ENCODE results near the gene SCAPER.
A peak's percentile ranks its signal among the peaks of the same experiment; 100 is the strongest.

The SCAPER gene

GRCh38 chr15:76664411-76664810 is 240.7 kb downstream of the SCAPER start:
- no peaks in the 10 kb centered on the region for H3K79me2 ChIP-seq (ENCODE audit: control insufficient read depth, insufficient read depth, low read length)
- no peak for DNase-seq
- H4K8ac ChIP-seq (ENCODE audit: low read depth, low read length): no peak overlapping the region
- no peak overlapping the region for H2AK5ac ChIP-seq (ENCODE audit: low read length)
- H3K56ac ChIP-seq (ENCODE audit: low read length): no peak overlapping the region
- no peak overlapping the region for H3K27ac ChIP-seq (ENCODE audit: low read depth, low read length)
- H2BK15ac ChIP-seq (replicated peaks; ENCODE audit: low read depth): no peak overlapping the region
- no peak overlapping the region for H3K4me2 ChIP-seq (ENCODE audit: low read length)
- no peak overlapping the region for H2BK120ac ChIP-seq (ENCODE audit: low read depth, low read length)
- no peaks in the 10 kb centered on the region for H3K4me1 ChIP-seq (ENCODE audit: control insufficient read depth, low read depth, low read length)
- WGBS (ENCODE audit: extremely low coverage, insufficient coverage, low lambda C conversion rate): no CpG with 5 or more reads among the region's 2 CpGs
- H3K18ac ChIP-seq (ENCODE audit: low read length): no peak overlapping the region
- H3K79me1 ChIP-seq (ENCODE audit: low read length): no peaks in the 10 kb centered on the region
- H3K9ac ChIP-seq (ENCODE audit: low read length): no peak overlapping the region
- no peak overlapping the region for H3K4me3 ChIP-seq (ENCODE audit: low read length)
- H3K23ac ChIP-seq (ENCODE audit: low read length): no peak overlapping the region
- H4K5ac ChIP-seq (ENCODE audit: low read length): no peak overlapping the region
- no peaks in the 10 kb centered on the region for H3K27me3 ChIP-seq (ENCODE audit: insufficient read depth, low read length, poor library complexity)
- no peak overlapping the region for H2BK5ac ChIP-seq (ENCODE audit: low read length)
- H3K36me3 ChIP-seq (ENCODE audit: control insufficient read depth, insufficient read depth, low read length): no peaks in the 10 kb centered on the region
- H3K4ac ChIP-seq (ENCODE audit: low read depth, low read length): no peak overlapping the region

DNA sequence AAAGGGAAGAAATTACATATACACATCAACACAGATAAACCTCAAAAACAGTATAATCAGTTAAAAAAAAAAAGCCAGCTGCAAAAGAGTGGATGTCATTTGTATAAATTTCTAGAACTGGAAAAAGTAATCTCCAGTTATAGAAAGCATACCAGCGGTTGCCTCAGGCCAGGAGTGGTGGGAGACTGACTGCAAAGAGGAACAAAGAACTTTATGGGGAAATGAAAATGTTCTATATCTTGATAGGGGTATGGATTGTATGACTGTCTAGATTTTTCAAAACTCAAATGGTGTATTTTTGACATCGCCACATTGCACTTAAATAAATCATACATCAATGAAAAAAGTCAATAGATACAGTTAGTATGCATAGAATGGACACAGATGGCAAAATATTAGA is 241.6 kb downstream of the SCAPER start:
- Histone ChIP-seq H2BK5ac (ENCODE audit: low read length) (no peak overlapping the region), H3K4ac (ENCODE audit: low read depth, low read length) (no peak overlapping the region), H3K27me3 (ENCODE audit: insufficient read depth, low read length, poor library complexity) (no peaks in the 10 kb centered on the region), H3K9ac (ENCODE audit: low read length) (no peak overlapping the region), H3K4me3 (ENCODE audit: low read length) (no peak overlapping the region), H3K56ac (ENCODE audit: low read length) (no peak overlapping the region), H2BK120ac (ENCODE audit: low read depth, low read length) (no peak overlapping the region), H3K4me1 (ENCODE audit: control insufficient read depth, low read depth, low read length) (no peaks in the 10 kb centered on the region), H4K8ac (ENCODE audit: low read depth, low read length) (no peak overlapping the region), H3K4me2 (ENCODE audit: low read length) (no peak overlapping the region), H3K27ac (ENCODE audit: low read depth, low read length) (no peak overlapping the region), H2AK5ac (ENCODE audit: low read length) (no peak overlapping the region), H2BK15ac (replicated peaks; ENCODE audit: low read depth) (no peak overlapping the region), H3K36me3 (ENCODE audit: control insufficient read depth, insufficient read depth, low read length) (no peaks in the 10 kb centered on the region), H3K23ac (ENCODE audit: low read length) (no peak overlapping the region), H4K5ac (ENCODE audit: low read length) (no peak overlapping the region), H3K79me2 (ENCODE audit: control insufficient read depth, insufficient read depth, low read length) (no peaks in the 10 kb centered on the region), H3K18ac (ENCODE audit: low read length) (no peak overlapping the region), H3K79me1 (ENCODE audit: low read length) (no peaks in the 10 kb centered on the region)
- DNase-seq: no peak
- WGBS (ENCODE audit: extremely low coverage, insufficient coverage, low lambda C conversion rate): no CpG with 5 or more reads among the region's 2 CpGs

DNA sequence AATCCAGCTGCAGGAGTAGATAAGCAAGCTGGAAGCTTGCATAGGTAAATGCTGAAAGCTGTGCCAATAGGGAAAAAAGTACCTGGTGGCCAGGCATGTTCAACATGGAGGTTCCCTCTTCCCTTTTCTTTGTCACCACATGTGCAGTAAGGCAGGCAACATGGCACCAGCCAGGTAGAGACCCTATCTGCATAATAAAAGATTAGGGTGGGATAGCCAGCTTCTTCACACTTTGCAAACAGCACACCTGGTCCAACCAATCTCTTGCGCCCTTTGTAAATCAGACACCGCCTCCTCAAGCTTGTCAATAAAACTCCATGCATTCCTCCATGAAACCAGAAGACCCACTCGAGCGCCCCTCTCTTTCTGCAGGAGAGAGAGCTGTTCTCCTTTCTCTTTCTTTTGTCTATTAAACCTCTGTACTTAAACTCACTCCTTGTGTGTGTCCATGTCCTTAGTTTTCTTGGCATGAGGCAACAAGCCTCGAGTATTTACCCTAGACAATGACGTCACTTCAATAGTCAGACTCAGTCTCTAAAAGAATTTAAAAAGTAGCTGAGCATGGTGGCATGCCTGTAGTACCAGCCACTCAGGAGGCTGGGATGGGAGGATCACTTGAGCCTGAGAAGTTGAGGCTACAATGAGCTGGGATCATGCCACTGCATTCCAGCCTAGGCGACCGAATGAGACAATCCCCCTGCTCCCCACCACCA is 256.3 kb downstream of the SCAPER start:
- Histone ChIP-seq H3K79me1 (ENCODE audit: low read length) (no peaks in the 10 kb centered on the region), H2BK5ac (ENCODE audit: low read length) (no peak overlapping the region), H3K4me2 (ENCODE audit: low read length) (no peak overlapping the region), H3K18ac (ENCODE audit: low read length) (no peak overlapping the region), H3K79me2 (ENCODE audit: control insufficient read depth, insufficient read depth, low read length) (no peaks in the 10 kb centered on the region), H3K56ac (ENCODE audit: low read length) (no peak overlapping the region), H3K4me1 (ENCODE audit: control insufficient read depth, low read depth, low read length) (no peaks in the 10 kb centered on the region), H3K4ac (ENCODE audit: low read depth, low read length) (peak overlapping the region; percentile 55), H3K36me3 (ENCODE audit: control insufficient read depth, insufficient read depth, low read length) (no peaks in the 10 kb centered on the region), H3K27me3 (ENCODE audit: insufficient read depth, low read length, poor library complexity) (no peaks in the 10 kb centered on the region), H3K9ac (ENCODE audit: low read length) (no peak overlapping the region), H2BK15ac (replicated peaks; ENCODE audit: low read depth) (no peak overlapping the region), H3K27ac (ENCODE audit: low read depth, low read length) (no peak overlapping the region), H4K8ac (ENCODE audit: low read depth, low read length) (no peak overlapping the region), H2BK120ac (ENCODE audit: low read depth, low read length) (no peak overlapping the region), H3K23ac (ENCODE audit: low read length) (no peak overlapping the region), H4K5ac (ENCODE audit: low read length) (no peak overlapping the region), H3K4me3 (ENCODE audit: low read length) (no peak overlapping the region), H2AK5ac (ENCODE audit: low read length) (no peak overlapping the region)
- WGBS (ENCODE audit: extremely low coverage, insufficient coverage, low lambda C conversion rate): no CpG with 5 or more reads among the region's 8 CpGs
- no peak for DNase-seq

- Histone ChIP-seq H3K4me3 (ENCODE audit: low read length) (no peak overlapping the region), H2BK5ac (ENCODE audit: low read length) (no peak overlapping the region), H3K23ac (ENCODE audit: low read length) (no peak overlapping the region), H2BK15ac (replicated peaks; ENCODE audit: low read depth) (no peak overlapping the region), H3K4me1 (ENCODE audit: control insufficient read depth, low read depth, low read length) (no peaks in the 10 kb centered on the region), H3K79me1 (ENCODE audit: low read length) (no peaks in the 10 kb centered on the region), H4K8ac (ENCODE audit: low read depth, low read length) (no peak overlapping the region), H2BK120ac (ENCODE audit: low read depth, low read length) (no peak overlapping the region), H3K9ac (ENCODE audit: low read length) (no peak overlapping the region), H3K4ac (ENCODE audit: low read depth, low read length) (no peak overlapping the region), H3K18ac (ENCODE audit: low read length) (no peak overlapping the region), H3K27me3 (ENCODE audit: insufficient read depth, low read length, poor library complexity) (no peaks in the 10 kb centered on the region), H3K56ac (ENCODE audit: low read length) (no peak overlapping the region), H3K79me2 (ENCODE audit: control insufficient read depth, insufficient read depth, low read length) (no peaks in the 10 kb centered on the region), H2AK5ac (ENCODE audit: low read length) (no peak overlapping the region), H3K36me3 (ENCODE audit: control insufficient read depth, insufficient read depth, low read length) (no peaks in the 10 kb centered on the region), H3K4me2 (ENCODE audit: low read length) (no peak overlapping the region), H3K27ac (ENCODE audit: low read depth, low read length) (no peak overlapping the region), H4K5ac (ENCODE audit: low read length) (no peak overlapping the region)
- no peak for DNase-seq
- no CpG with 5 or more reads among the region's 2 CpGs for whole genome bisulfite sequencing (ENCODE audit: extremely low coverage, insufficient coverage, low lambda C conversion rate)
Measured at GRCh38 chr15:76647612-76648011, 257.5 kb downstream of the SCAPER start.

GRCh38 chr15:76644646-76645045 is 260.5 kb downstream of the SCAPER start:
- H2BK120ac ChIP-seq (ENCODE audit: low read depth, low read length): no peak overlapping the region
- no peak overlapping the region for H3K27ac ChIP-seq (ENCODE audit: low read depth, low read length)
- H2AK5ac ChIP-seq (ENCODE audit: low read length): no peak overlapping the region
- H3K4me1 ChIP-seq (ENCODE audit: control insufficient read depth, low read depth, low read length): no peaks in the 10 kb centered on the region
- no peak overlapping the region for H2BK15ac ChIP-seq (replicated peaks; ENCODE audit: low read depth)
- no peak for DNase-seq
- no peaks in the 10 kb centered on the region for H3K36me3 ChIP-seq (ENCODE audit: control insufficient read depth, insufficient read depth, low read length)
- H3K56ac ChIP-seq (ENCODE audit: low read length): no peak overlapping the region
- no peaks in the 10 kb centered on the region for H3K79me2 ChIP-seq (ENCODE audit: control insufficient read depth, insufficient read depth, low read length)
- no peak overlapping the region for H3K4ac ChIP-seq (ENCODE audit: low read depth, low read length)
- no peak overlapping the region for H3K4me2 ChIP-seq (ENCODE audit: low read length)
- no peak overlapping the region for H4K8ac ChIP-seq (ENCODE audit: low read depth, low read length)
- no peak overlapping the region for H2BK5ac ChIP-seq (ENCODE audit: low read length)
- no peak overlapping the region for H3K23ac ChIP-seq (ENCODE audit: low read length)
- H3K79me1 ChIP-seq (ENCODE audit: low read length): no peaks in the 10 kb centered on the region
- H3K4me3 ChIP-seq (ENCODE audit: low read length): no peak overlapping the region
- WGBS (ENCODE audit: extremely low coverage, insufficient coverage, low lambda C conversion rate): no CpG with 5 or more reads among the region's 1 CpG
- H3K27me3 ChIP-seq (ENCODE audit: insufficient read depth, low read length, poor library complexity): no peaks in the 10 kb centered on the region
- no peak overlapping the region for H4K5ac ChIP-seq (ENCODE audit: low read length)
- no peak overlapping the region for H3K9ac ChIP-seq (ENCODE audit: low read length)
- no peak overlapping the region for H3K18ac ChIP-seq (ENCODE audit: low read length)

GRCh38 chr15:76642671-76643070 is 262.5 kb downstream of the SCAPER start:
- no peak overlapping the region for H2BK15ac ChIP-seq (replicated peaks; ENCODE audit: low read depth)
- no peak overlapping the region for H4K8ac ChIP-seq (ENCODE audit: low read depth, low read length)
- H2BK5ac ChIP-seq (ENCODE audit: low read length): no peak overlapping the region
- H3K27me3 ChIP-seq (ENCODE audit: insufficient read depth, low read length, poor library complexity): no peaks in the 10 kb centered on the region
- no peak overlapping the region for H3K27ac ChIP-seq (ENCODE audit: low read depth, low read length)
- no peaks in the 10 kb centered on the region for H3K36me3 ChIP-seq (ENCODE audit: control insufficient read depth, insufficient read depth, low read length)
- H3K4me2 ChIP-seq (ENCODE audit: low read length): no peak overlapping the region
- H3K23ac ChIP-seq (ENCODE audit: low read length): no peak overlapping the region
- no peaks in the 10 kb centered on the region for H3K79me2 ChIP-seq (ENCODE audit: control insufficient read depth, insufficient read depth, low read length)
- DNase-seq: no peak
- H2AK5ac ChIP-seq (ENCODE audit: low read length): no peak overlapping the region
- H3K4me1 ChIP-seq (ENCODE audit: control insufficient read depth, low read depth, low read length): no peaks in the 10 kb centered on the region
- H3K79me1 ChIP-seq (ENCODE audit: low read length): no peaks in the 10 kb centered on the region
- H3K4me3 ChIP-seq (ENCODE audit: low read length): no peak overlapping the region
- H3K4ac ChIP-seq (ENCODE audit: low read depth, low read length): no peak overlapping the region
- no peak overlapping the region for H2BK120ac ChIP-seq (ENCODE audit: low read depth, low read length)
- H3K56ac ChIP-seq (ENCODE audit: low read length): no peak overlapping the region
- no peak overlapping the region for H3K9ac ChIP-seq (ENCODE audit: low read length)
- H4K5ac ChIP-seq (ENCODE audit: low read length): no peak overlapping the region
- H3K18ac ChIP-seq (ENCODE audit: low read length): no peak overlapping the region

All from mesendoderm (in vitro differentiated cells).